ENCODE data around the gene THSD4. TPM values are rescaled to one million over a fixed set of nuclear protein-coding genes. Genes with fewer than 3 reads are reported as not detected.

The THSD4 gene
- polyA plus RNA-seq, 1 donor (not counting 4 experiments of a cell fraction or from before 2014, with no cell fraction given) = 24.5 TPM

DNA sequence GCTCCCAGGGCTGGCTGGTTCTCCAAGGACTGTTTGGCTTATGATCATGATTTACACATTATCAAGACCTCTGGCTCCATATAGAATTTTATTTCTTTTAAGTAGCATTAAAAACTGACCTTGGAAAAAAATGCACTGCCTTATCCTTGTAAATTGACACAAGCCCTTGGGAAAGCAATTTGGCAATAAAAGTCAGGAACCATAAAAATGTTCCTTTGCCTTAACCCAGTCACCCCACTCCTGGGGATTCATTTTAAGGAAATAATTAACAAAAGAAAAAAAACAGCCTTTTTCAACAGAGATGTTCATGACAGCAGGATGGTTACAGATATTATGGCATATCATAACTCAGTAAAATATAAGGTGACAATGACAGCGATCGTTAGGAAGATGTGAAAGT lies 643.4 kb downstream of the THSD4 start:
- Histone ChIP-seq H3K4me3 (ENCODE audit: control insufficient read depth in 2 of 3, extremely low read depth in 1 of 3, insufficient read depth in 2 of 3, low read depth in 1 of 3, low read length in 3 of 3) (no peak overlapping the region), H3K79me2 (ENCODE audit: control insufficient read depth, insufficient read depth, low read length) (no peaks in the 10 kb centered on the region), H3K9me1 (ENCODE audit: control insufficient read depth, extremely low read depth, insufficient read depth, low read length) (no peaks in the 10 kb centered on the region), H3K9ac (ENCODE audit: control insufficient read depth, extremely low read depth, insufficient read depth, low read length) (no peak overlapping the region), H4K20me1 (ENCODE audit: control insufficient read depth, extremely low read depth, insufficient read depth, low read length) (no peaks in the 10 kb centered on the region), H3K9me3 (ENCODE audit: control insufficient read depth, low read depth, low read length) (peaks cover 2% of the 10 kb centered on the region), H3K27me3 (ENCODE audit: control insufficient read depth, extremely low read depth, insufficient read depth, low read length) (no peaks in the 10 kb centered on the region), H3K27ac (ENCODE audit: control insufficient read depth, insufficient read depth, low read length) (no peak overlapping the region), H2AFZ (ENCODE audit: control insufficient read depth, low read length) (no peak overlapping the region), H3K4me2 (ENCODE audit: control insufficient read depth, extremely low read depth, insufficient read depth, low read depth, low read length) (no peak overlapping the region), H3K36me3 (ENCODE audit: control insufficient read depth in 2 of 2, extremely low read depth in 1 of 2, insufficient read depth in 2 of 2, low read length in 2 of 2) (peaks cover 0 to 17% of the 10 kb centered on the region in 2 experiments), H3K4me1 (ENCODE audit: control insufficient read depth, extremely low read depth, insufficient read depth, low read length) (peaks cover 7% of the 10 kb centered on the region)
- no peak for FAIRE-seq
- no peak for TF ChIP-seq EZH2 (IDR thresholded peaks at IDR 0.05; ENCODE audit: low read length)
- TF ChIP-seq, protein P1, sequence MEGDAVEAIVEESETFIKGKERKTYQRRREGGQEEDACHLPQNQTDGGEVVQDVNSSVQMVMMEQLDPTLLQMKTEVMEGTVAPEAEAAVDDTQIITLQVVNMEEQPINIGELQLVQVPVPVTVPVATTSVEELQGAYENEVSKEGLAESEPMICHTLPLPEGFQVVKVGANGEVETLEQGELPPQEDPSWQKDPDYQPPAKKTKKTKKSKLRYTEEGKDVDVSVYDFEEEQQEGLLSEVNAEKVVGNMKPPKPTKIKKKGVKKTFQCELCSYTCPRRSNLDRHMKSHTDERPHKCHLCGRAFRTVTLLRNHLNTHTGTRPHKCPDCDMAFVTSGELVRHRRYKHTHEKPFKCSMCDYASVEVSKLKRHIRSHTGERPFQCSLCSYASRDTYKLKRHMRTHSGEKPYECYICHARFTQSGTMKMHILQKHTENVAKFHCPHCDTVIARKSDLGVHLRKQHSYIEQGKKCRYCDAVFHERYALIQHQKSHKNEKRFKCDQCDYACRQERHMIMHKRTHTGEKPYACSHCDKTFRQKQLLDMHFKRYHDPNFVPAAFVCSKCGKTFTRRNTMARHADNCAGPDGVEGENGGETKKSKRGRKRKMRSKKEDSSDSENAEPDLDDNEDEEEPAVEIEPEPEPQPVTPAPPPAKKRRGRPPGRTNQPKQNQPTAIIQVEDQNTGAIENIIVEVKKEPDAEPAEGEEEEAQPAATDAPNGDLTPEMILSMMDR (optimal IDR thresholded peaks at IDR 0.05 in 1 of 3, IDR thresholded peaks at IDR 0.05 in 1 of 3, conservative IDR thresholded peaks at IDR 0.05 in 1 of 3; ENCODE audit: extremely low read depth in 1 of 3, insufficient read depth in 2 of 3, low read length in 3 of 3) = no peak
- DNase-seq (ENCODE audit: low read depth, low spot score) = no peak
- dilution Hi-C loops (cut with MboI; ENCODE audit: extremely low pct_ligation_motif_present, low sequenced_read_pairs) = no loop called here

GRCh38 chr15:71760852-71761251 lies 645.6 kb downstream of the THSD4 start:
- Histone ChIP-seq H2AFZ (ENCODE audit: control insufficient read depth, low read length) (no peak overlapping the region), H3K9me3 (ENCODE audit: control insufficient read depth, low read depth, low read length) (peaks cover 2% of the 10 kb centered on the region), H3K79me2 (ENCODE audit: control insufficient read depth, insufficient read depth, low read length) (no peaks in the 10 kb centered on the region), H3K36me3 (ENCODE audit: control insufficient read depth in 2 of 2, extremely low read depth in 1 of 2, insufficient read depth in 2 of 2, low read length in 2 of 2) (peaks cover 9 to 28% of the 10 kb centered on the region in 2 experiments), H3K4me1 (ENCODE audit: control insufficient read depth, extremely low read depth, insufficient read depth, low read length) (peaks cover 6% of the 10 kb centered on the region), H3K9ac (ENCODE audit: control insufficient read depth, extremely low read depth, insufficient read depth, low read length) (no peak overlapping the region), H3K4me2 (ENCODE audit: control insufficient read depth, extremely low read depth, insufficient read depth, low read depth, low read length) (no peak overlapping the region), H4K20me1 (ENCODE audit: control insufficient read depth, extremely low read depth, insufficient read depth, low read length) (no peaks in the 10 kb centered on the region), H3K4me3 (ENCODE audit: control insufficient read depth in 2 of 3, extremely low read depth in 1 of 3, insufficient read depth in 2 of 3, low read depth in 1 of 3, low read length in 3 of 3) (no peak overlapping the region), H3K27ac (ENCODE audit: control insufficient read depth, insufficient read depth, low read length) (no peak overlapping the region), H3K27me3 (ENCODE audit: control insufficient read depth, extremely low read depth, insufficient read depth, low read length) (no peaks in the 10 kb centered on the region), H3K9me1 (ENCODE audit: control insufficient read depth, extremely low read depth, insufficient read depth, low read length) (no peaks in the 10 kb centered on the region)
- FAIRE-seq (no peak), DNase-seq (ENCODE audit: low read depth, low spot score) (no peak)
- dilution Hi-C loops (cut with MboI; ENCODE audit: extremely low pct_ligation_motif_present, low sequenced_read_pairs) = no loop called here
- no peak for TF ChIP-seq EZH2 (IDR thresholded peaks at IDR 0.05; ENCODE audit: low read length)
- TF ChIP-seq, protein P1 (optimal IDR thresholded peaks at IDR 0.05 in 1 of 3, IDR thresholded peaks at IDR 0.05 in 1 of 3, conservative IDR thresholded peaks at IDR 0.05 in 1 of 3; ENCODE audit: extremely low read depth in 1 of 3, insufficient read depth in 2 of 3, low read length in 3 of 3) = no peak
